Epithelial cell of prostate (primary cell): ENCODE results near the gene IQCK.
"Not testable (repeated sequence)": the region's sequence is repeated elsewhere in the genome, so short reads cannot be mapped to it uniquely, and the experiment has no call there.

Source experiments
- DNase-seq: peaks from one replicate; pipeline ENCODE4 v3.0.0-alpha.2; 2011; ENCODE audit warnings: low read depth, low spot score
- H3K27ac ChIP-seq: fragments of 450-650 bp; 2 replicates; pipeline ENCODE4 v1.5.1; 2017; ENCODE audit warnings: mild to moderate bottlenecking

The IQCK gene

DNA sequence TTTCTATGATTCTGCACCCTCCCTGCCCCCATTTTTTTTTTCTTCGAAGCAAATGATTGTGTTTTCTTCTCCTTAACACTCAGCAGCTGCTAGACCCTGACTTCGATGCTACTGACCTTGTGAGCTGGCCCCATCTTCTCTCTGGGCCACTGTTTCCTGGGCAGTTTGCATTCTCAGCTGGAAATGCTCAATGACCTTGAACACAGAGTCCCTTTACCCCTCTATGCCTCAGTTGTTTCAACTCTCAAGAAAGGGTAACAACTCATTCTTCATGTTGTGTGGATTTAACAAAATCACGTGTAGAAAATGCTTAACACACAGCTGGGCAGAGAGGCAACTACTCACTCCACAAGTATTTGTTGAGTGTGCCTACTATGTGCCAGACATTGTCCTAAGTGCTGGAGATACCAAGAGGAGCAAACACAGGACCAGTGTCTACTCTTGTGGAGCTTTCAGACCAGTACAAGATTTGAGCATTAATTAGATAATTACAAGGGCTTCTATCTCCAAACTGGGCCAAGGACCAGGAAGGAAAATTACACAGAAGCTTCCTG, 66.2 kb downstream of the IQCK start:
- H3K27ac ChIP-seq: no peak overlapping the region
- DNase-seq: no peak

DNA sequence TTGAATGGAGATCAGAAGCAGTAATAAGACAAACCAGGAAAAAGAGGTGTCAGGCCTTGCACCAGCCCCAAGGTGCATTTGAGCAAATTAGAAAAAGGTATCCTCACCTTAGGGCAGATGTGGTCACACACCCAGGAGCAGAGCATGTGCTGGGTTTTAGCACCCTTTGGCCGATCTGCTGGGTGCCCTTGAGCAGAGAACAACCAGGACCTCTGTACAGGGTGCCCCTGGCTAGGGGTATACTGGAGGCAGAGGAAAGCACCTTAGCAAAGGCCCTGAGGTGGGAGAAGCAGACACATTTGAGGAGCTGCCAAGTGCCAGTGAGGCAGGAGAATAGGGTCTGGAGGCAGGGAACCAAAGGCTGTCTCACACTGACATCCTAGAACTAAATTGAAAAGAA, 67.0 kb downstream of the IQCK start:
- no peak overlapping the region for H3K27ac ChIP-seq
- DNase-seq: no peak

DNA sequence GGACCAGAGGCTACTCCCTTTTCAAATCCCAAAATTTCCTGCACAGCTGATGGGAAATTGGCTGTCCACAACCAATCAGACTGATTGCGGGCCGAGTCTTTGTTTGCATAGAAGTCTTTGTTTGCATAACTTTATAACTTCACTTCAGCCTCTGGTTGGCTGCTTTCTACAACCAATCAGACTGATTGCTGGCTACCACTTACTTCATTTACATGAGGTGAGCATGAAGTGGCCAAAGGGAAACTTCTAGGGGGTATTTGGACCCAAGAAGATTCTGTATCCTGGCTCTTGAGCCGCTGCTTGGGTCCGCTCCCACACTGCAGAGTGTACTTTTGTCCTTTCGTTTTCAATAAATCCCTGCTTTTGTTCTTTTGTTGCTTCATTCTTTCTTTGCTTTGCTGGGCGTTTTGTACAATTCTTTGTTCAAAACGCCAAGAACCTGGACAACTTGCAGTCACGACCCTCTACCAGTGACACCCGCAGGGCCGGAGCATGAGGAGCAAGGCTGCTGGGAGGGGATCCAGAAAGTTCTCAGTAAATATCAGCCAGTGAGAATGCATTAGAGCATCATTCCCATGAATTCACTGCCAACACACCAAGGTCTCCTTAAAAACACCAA, 67.5 kb downstream of the IQCK start:
- DNase-seq: no peak

DNA sequence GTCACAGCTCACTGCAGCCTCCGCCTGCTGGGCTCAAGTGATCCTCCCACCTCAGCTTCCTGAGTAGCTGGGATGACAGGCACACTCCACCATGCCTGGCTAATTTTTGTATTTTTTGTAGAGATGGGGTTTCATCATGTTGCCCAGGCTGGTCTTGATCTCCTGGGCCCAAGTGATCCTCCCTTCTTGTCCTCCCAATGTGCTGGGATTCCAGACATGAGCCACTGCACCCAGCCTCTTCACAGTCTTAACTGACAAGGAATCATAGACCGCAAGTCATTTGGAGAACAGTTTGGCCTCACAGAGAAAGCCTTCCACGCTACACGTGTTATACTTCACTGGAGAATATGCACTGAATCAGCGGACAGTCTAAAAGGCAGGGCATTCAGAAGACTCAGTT, 83.3 kb downstream of the IQCK start:
- DNase-seq: not testable (repeated sequence)

More for the DNA sequence above, 67.5 kb downstream of the IQCK start:
- no peak overlapping the region for H3K27ac ChIP-seq

DNA sequence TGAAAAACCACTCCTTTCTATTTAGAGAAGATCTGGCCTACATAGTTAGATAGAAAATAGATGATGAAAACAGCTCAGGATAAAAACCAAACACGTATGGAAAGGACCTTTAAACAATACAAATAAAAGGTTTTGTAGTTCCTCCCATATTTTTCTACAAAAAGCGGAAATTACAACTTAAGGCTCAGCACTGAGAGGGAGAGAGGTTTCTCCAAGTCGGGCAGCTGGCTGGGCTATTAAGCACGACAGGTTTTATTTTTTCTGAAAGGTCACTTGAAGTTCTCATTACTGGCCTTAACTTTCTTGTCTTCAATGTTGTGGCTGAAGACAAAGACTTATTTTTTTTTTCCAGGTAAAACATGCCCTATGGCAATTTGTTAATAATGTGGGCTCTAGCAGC, 83.8 kb downstream of the IQCK start:
- H3K27ac ChIP-seq, DNase-seq: not testable (repeated sequence)

More for the DNA sequence above, 83.3 kb downstream of the IQCK start:
- H3K27ac ChIP-seq: not testable (repeated sequence)

DNA sequence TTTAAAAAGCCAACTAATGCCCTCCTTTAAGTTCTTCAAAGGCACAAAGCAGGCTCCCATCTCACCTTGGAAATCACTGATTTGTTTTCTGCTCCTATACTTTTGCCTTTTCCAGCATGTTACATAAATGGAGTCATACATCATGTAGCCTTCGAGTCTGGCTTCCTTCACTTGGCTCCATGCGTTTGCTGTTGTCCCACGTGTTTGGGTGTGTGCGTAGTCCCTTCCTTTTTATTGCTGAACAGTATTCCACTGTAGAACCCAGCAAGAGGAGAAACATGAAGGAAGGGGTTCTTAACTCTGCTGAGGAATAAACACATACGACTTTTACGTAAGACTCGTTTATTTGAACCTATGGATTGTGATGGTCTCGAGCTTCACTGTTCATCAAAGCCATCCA, 84.5 kb downstream of the IQCK start:
- no peak overlapping the region for H3K27ac ChIP-seq
- no peak for DNase-seq

DNA sequence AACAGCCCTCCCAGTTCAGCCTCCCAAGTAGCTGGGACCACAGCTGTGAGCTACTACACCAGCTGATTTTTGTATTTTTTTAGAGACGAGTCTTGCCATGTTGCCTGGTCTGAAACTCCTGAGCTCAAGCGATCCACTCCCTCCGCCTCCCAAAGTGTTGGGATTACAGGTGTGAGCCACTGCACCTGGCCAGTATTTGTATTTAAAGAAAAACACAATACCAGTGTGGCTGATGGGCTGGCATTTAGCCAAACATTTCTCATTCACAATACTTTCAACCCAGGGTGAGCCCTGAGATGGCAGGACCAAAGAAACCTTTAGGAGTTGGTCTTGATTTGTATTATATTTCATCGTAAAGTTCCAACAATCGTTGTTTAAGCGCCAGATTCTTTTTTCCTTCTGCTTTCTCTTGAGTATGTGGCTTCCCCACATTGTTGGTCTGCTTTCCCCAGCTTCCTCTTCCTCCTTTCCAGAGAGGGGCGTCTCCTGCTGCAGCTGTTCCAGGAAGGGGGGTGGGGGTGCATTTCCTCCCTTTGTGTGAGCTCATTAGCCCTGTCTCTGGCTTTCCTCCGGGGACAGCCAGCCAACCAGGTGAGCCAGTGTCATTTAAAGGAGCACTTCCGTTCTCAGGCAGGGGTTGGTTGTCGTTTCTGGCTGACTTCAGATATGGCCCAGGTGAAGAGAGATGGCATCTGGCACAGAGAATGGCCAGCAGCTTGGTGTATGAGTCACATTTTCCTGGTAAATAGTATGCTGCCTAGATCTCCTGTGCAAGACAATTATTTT, 86.7 kb downstream of the IQCK start:
- no peak for DNase-seq

DNA sequence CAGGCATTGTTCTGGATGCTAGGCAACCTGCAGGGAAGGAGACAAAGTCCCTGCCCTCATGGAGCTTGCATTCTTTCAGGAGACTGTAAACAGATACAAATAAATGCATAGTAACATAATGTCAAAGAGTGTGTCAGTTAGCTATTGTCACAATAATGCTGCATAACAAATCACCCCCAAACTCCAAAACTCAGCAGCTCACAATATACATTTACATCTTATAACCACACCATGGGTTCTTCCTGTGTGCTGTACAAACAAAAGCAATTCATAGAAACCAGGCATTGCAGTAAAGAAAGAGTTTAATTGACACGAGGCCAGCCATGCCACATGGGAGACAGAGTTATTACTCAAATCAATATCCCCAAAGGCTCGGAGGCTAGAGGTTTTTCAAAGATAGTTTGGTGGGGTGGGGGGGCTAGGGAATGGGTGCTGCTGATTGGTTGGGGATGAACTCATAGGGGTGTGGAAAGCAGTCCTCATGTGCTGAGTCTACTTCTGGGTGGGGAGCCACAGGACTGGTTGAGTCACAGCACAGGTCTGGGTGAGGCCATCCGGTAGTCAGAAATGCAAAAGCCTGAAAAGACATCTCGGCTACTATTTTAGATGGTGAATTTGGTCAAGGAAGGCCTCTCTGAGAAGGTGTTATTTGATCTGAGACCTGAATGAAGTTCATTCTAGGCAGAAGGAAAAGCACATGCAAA, 87.5 kb downstream of the IQCK start:
- peak overlapping the region; percentile 70 for H3K27ac ChIP-seq
- DNase-seq: no peak

More for the DNA sequence above, 86.7 kb downstream of the IQCK start:
- peak overlapping the region; percentile 70 for H3K27ac ChIP-seq

DNA sequence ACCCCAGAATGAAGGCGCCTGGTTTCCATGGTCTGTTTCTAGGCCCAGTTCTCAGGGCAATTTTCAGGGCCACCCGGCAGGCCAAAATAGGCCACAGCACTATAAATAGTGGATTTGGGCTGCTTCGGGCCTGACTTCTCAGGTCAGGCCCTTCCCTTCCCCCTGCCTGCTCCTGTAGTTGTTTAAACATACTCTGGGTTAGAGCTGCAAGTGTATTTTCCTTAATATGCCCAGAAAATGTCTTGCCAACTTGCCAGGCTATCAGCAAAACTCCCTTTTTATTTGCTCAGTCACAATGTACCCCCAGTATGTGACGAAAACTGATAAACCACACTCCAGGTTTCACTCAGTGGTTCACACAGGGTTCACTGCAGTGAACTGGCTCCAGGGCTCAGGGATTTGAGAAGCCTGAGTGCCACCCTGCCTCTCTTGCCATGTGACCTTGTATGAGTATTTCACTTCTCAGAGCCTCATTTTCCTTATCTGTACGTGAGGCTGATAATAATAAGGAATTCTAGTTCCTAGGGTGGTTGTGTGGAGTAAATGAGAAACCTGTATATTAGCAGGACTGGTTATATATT, 90.1 kb downstream of the IQCK start:
- no peak for DNase-seq
- H3K27ac ChIP-seq: peak overlapping the region; percentile 5

DNA sequence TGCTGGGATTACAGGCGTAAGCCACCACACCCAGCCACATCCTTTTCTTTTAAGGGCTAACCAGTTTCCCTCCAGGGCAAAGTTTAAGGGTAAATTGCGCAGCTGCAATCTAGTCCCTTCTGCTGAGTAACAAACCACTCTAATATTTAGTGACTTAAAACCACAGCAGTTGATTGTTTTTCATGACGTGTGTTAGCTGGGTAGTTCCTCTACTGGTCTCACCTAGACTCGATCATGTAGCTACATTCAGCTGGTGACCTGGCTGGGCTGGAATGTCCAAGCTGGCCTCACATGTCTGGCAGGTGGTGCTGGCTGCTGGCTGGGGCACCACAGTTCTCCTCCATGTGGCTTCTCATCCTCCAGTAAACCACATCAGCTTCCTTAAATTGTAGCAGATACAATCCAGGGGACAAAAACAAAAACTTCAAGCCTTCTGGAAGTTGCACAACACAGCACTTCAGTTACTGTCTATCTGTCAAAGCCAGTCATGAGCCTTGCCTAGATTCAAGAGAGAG, 91.1 kb downstream of the IQCK start:
- no peak overlapping the region for H3K27ac ChIP-seq

DNA sequence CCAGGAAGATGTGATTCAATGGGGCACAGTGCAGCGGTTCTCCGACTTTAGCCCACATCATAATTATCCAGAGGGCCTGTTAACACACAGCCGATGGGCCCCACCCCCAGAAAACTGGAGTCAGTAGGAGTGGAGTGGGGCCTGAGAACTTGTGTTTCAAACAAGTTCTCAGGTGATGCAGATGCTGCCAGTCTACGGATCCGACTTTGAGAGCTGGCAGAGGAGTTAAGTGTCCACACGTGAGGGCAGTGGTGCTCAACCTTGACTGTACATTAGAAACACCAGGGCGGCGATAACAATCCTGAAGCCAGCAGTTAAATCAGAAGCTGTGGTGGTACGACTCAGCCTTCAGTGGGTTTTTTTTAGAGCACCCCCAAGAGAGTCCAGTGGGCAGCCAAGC, 91.6 kb downstream of the IQCK start:
- DNase-seq: no peak
- H3K27ac ChIP-seq: no peak overlapping the region

More for the DNA sequence above, 91.1 kb downstream of the IQCK start:
- no peak for DNase-seq

DNA sequence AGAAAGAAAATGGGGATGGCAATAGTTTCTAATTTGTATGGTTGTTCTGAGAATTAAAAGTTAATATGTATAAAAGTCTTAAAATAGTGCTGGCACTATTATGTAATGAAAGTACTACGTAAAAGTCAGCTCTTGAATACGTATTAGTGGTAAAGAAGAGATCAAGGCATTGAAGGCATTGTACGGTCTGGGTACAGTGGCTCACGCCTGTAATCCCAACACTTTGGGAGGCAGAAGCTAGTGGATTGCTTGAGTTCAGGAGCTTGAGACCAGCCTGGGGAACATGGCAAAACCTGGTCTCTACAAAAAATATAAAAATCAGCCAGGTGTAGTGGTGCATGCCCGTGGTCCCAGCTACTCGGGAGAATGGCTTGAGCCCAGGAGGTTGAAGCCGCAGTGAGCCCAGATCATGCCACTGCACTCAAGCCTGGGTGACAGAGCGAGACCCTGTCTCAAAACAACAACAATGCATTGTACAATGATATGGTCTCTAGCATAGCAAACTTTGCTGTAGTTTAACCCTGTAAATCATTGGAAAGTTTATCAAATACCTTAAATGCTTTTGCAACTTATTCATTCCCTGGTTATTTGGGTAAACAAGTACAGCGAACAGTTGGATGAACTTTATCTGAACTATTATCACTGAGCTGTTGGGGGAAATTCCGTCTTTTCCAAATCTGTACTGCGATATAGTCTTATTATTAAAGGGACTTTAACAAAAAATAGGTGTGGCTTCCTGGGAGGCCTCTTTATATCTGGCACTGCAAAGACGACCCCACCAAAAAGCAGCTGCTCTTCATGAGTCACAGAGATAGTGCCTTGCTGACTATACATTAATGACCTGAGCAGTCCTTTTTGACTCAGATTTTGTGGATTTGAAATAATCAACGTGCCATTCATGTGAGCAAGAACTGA, 93.0 kb downstream of the IQCK start:
- no peak overlapping the region for H3K27ac ChIP-seq
- no peak for DNase-seq

DNA sequence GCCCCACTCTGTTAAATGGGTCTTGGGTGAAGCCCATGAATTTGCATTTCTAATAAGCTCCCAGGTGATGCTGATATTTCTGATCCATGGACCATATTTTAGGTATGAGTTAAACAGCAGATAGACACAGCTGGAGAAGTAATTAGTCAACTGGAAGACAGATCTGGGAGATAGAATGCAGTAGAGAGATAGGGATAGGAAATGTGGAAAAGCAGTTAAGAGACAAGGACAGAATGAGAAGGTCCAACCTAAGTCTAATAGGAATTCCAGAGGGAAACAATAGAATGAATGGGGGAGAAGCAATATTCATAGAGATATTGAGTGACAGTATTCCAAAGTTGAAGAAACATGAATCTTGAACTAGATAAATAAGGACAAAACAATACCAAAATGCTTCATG, 94.9 kb downstream of the IQCK start:
- DNase-seq: no peak
- H3K27ac ChIP-seq: no peak overlapping the region

DNA sequence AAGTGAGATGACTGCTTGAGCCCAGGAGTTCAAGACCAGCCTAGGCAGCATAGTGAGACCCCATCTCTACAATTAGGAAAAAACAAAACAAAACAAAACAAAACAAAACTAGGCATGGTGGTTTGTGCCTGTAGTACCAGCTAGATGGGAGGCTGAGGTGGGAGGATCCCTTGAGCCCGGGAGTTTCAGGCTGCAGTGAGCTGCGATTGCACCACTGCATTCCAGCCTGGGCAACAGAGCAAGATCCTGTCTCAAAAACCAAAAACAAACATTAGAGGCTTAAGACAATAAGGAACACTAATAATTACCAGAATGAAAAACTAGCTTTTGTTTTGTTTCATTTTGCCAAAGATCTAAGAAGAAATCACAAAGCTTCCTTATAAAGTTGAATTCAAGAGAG, 97.3 kb downstream of the IQCK start:
- no peak for DNase-seq
- no peak overlapping the region for H3K27ac ChIP-seq

DNA sequence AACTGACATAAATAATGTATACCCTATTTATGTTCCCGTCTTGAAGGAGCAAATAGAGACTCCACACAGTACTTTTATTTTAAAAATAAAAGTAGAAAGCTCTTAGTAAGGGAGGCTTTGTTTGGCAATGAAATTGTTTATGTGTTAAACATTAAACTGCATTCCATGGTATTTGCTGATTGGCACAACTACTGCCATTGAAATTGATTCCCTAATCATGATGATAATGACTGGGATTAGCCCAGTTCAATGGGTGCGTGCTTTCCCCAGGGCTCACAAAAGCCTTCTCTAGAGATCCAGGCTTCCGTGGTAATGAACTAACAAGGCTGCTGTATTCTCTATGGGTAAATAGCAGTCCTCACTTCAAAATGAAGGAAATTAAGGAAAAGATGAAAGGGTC, 99.1 kb downstream of the IQCK start:
- no peak for DNase-seq
- no peak overlapping the region for H3K27ac ChIP-seq

DNA sequence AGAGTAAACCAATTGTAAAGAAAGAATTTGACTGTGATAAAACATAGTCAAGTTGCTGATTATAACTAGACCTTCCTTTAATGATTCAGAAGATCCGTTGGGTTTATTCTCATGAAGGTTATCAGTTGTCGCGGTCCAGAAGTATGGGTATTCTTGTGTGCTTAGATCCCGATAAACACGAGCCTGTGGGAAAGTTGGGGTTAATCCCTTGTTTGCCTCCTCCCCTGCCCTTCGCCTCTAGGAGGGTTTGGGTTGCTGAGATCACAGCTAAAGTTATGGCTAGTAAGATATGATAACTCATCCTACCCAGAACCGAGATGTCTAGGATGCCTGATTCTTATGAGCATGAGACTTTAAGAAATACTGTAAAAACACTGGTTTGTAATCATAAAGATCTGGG, 99.8 kb downstream of the IQCK start:
- DNase-seq: no peak
- no peak overlapping the region for H3K27ac ChIP-seq

DNA sequence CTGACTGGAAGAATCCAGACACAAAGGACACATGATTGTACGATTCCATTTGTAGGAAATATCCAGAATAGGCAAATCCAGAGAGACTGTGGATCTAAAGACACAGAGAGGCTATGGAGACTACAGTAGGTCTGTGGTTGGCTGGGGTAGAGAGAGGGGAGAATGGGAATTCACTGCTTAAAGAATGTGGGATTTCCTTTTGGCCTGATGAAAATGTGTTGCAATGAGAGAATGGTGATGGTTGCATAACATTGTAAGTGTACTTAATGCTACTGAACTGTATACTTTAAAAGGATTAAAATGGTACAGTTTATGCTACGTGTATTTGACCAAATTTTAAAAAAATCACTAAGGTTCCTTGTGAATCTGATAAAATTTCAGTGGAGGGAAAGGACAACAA, 104.5 kb downstream of the IQCK start:
- no peak for DNase-seq
- no peak overlapping the region for H3K27ac ChIP-seq

DNA sequence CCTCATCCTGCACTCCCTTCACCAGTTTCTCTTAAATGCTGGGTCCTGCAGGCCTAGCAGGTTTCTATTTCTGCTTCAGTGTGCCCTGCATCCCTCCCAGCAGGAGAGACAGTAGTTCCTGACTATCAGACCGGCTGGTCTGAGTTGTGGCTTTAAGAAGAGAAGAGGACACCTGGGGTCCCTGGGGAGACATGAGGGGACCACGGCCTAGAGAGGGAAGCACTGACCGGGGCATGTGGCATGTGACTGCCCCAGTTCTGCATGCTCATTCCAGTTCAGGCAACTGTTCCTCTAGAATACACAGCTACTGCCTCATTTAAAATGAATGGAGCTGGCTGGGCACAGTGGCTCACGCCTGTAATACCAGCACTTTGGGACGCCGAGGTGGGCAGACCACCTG, 105.3 kb downstream of the IQCK start:
- no peak overlapping the region for H3K27ac ChIP-seq
- no peak for DNase-seq

DNA sequence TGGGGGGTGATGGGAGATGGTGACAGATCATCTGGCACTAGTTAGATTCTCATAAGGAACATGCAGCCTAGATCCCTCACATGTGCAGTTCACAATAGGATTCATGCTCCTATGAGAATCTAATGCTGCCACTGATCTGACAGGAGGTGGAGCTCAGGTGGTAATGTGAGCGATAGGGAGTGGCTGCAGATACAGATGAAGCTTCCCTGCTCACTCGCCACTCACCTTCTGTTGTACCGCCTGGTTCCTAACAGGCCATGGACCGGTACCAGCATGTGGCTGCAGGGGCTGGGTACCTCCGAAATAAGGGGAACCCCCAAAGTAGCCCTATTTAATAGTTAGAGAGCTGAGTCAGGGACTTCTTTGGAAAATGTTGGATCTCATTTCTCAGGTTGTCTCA, 106.1 kb downstream of the IQCK start:
- no peak overlapping the region for H3K27ac ChIP-seq
- DNase-seq: no peak
